HG02885 (cell line): ENCODE data around the gene CEP170B.
"Not testable (repeated sequence)": the region's sequence is repeated elsewhere in the genome, so short reads cannot be mapped to it uniquely, and the experiment has no call there.

Experiments used
- ATAC-seq: cut with Tn5 transposase; IDR thresholded peaks from one replicate; pipeline ENCODE4 v1.9.1; 2021; ENCODE audit warnings: mild to moderate bottlenecking; ENCODE audit not compliant: unreplicated experiment, poor library complexity

CEP170B gene

DNA sequence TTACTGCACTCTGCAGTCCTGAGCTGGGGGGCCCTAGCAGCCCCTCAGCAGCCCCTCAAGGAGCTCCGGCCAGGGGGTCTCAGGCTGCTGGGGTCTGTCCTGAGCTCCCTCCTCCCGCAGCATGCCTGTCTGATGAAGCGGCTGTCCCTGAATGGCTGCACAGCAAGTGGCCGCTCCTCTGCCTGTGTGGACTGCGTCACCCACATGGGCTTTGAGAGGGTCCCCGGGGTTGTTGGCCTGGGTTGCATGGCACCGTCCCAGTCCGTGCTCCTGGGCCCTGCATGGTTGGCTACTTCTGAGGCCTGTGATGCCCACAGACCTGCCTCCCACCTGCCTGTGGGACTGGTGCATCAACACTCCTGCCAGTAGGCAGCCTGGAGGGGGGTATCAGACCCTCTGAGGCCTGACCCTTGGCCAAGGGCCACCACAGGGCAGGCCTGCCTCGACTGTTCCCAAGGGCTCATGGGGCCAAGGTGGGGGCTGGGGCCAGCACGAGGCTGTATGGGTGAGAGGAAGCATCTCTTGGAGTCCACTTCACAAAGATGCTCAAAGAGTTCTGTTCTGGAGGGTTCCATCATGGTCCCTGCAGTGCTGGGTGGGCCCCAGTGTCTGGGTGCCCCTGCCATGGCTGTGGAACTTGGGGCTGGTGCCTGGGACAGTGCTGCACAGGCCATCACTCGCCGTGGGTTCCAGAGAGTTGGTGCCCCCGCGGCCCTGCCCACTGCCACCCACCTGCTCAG is 12.2 kb downstream of the CEP170B start:
- ATAC-seq, result no peak

DNA sequence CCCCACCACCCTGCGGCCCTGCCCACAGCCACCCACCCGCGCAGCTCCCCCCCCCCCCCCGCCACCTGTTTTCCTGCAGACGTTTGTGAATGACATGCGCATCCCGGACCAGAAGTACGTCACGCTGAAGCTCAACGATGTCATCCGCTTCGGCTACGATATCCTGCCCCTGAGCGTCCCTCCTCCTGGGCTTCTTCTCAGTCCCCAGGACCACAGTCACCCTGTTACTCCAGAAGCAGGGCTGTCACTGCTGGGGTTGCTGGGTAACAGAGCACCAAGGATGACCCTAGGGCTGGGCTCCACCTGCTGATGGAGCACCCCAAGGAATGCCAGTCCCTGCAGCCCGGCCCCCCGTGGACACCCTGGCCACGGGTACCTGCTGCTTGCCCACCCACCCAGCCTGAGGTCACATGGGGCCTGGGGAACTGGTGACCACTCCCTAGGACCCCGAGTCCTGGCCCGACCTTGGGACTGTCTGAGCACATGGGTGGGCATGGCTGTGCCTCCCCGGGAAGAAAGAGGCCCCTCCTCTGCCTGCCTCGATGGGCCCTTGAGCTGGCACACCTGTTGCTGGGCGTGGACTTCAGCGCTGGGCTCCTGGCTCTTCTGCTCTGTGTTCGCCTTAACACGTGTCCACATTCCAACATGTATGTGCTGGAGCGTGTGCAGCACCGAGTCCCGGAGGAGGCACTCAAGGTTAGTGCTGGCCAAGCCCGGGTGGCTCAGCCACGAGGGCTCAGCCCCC is 12.9 kb downstream of the CEP170B start:
- no peak for ATAC-seq

DNA sequence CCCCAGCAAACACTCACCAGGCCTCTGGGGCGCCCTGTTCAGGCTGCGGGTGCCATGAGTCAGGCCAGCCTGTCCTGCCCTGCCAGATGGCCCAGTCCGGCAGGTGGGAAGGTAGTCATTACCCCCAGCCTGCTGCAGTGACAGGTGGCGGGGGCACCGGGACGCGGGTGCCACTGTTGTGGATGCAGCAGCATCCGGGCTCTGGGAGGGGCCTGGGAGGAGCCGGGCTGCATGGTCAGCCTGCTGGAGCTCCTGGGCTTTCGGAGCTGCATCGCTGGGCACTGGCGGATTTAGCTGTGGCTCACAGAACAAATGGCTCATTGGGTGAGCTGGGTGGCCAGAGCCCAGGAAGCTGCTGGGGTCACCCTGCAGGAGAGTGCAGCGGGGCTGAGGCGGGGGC is 13.5 kb downstream of the CEP170B start:
- ATAC-seq, result no peak

DNA sequence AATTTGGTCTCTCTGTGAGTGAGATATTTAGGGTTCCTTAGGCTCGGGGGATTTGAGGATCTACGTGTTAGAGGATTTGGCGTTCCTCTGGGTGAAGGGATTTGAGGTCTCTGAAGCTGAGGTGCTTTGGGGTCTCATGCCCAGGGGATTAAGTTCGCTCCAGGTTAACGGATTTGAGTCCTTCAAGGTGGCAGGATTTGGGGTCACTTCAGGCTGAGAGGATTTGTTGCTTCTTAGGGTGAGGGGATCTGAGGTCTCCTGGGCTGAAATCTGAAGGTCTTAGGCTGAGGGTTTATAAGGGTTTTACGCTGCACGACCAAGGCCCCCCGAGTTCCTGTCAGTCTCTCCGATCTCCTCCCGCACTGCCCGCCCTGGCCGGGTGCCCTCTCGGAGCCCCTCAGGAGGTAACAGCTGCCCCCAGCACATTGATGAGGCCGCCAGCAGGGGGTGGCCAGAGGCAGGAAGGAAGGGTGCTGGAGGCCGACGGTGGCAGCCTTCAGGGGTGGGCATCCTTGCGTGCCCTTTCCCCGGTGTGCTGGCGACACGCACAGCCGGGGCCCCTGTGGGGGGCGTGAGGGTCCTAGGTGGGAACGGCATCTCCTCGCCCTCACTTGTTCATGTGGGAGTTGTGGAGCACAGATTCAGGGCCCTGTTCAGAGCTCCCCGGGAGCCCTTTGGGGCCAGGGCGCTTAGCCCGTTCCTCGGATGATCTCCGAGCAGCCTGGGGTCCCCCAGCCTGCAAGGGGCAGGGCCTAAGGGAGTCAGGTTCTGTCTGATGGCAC is 14.3 kb downstream of the CEP170B start:
- ATAC-seq, result no peak

DNA sequence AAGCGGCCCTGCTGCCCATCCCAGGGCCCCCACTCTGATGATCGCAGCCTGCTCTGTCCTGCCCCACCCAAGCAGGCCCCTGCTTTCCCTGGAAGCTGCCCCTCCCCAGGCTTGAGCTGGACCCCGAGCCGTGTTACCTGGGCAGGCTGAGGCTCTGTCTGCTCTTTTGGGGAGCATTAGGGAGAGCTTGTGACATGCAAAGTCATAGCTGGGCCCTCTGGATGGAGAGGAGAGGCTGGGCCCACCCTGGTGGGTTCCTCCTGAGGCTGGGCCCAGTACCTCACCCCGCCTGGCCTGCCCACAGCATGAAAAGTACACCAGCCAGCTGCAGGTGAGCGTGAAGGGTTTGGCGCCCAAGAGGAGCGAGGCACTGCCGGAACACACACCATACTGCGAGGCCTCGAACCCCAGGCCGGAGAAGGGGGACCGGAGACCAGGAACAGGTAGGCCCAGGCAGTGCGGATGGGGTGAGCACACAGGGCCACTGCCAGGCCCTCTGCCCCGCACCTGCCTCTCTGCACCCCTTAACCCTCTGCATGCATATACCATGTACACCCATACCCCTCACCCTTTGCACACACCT is 15.0 kb downstream of the CEP170B start:
- no peak for ATAC-seq

DNA sequence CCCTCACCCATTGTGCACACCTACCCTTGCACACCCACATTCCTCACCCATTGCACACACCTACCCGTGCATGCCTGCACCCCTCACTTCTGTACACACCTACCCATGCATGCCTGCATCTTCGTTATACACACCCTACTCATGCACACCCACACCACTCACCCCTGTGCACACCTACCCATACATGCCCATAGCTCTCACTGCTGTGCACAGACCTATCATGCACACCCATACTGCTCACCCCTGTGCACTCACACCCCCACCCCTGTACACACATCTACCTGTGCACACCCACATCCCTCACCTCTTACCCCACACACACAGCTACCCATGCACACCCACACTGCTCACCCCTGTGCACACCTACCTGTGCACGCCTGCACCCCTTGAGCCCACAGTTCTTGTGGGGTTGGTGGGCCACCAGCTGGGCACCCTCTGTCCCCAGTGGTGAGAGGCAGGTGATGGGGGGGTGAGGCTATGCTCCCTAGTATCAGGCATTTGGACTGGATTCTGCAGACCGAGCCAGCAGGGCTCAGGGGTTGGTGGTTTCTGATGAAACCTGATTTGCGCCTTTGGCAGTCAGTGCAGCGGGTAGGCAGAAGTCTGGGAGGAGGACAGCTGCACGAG is 15.6 kb downstream of the CEP170B start:
- ATAC-seq, result no peak

DNA sequence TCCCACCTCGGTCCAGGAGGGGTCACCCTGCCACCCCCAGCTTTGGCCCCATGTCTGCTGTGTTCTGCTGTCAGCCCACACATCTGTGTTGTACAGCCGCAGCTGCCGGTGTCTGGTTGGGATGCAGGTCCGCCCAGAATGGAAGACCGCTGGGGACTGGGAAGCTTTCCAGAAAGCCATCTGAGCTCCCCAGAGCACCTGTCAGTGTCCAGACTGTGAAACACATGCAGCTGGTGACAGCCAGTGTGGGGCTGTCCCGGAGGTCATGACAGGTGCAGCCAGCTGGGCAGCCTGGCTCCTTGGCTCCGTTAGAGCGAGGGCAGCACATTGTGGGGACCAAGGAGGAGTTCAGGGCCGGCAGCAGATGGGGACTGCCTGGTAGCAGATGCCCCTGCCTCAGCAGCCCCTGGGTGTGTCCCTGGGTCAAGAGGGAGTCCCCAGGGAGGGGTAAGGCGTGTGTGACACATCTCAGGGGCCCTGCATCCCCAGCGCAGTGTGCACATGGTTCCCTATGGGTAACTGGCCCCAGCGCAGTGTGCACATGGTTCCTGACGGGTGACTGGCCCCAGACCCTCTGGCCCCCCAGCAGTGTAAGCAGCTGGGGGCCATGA is 16.4 kb downstream of the CEP170B start:
- ATAC-seq, result no peak

DNA sequence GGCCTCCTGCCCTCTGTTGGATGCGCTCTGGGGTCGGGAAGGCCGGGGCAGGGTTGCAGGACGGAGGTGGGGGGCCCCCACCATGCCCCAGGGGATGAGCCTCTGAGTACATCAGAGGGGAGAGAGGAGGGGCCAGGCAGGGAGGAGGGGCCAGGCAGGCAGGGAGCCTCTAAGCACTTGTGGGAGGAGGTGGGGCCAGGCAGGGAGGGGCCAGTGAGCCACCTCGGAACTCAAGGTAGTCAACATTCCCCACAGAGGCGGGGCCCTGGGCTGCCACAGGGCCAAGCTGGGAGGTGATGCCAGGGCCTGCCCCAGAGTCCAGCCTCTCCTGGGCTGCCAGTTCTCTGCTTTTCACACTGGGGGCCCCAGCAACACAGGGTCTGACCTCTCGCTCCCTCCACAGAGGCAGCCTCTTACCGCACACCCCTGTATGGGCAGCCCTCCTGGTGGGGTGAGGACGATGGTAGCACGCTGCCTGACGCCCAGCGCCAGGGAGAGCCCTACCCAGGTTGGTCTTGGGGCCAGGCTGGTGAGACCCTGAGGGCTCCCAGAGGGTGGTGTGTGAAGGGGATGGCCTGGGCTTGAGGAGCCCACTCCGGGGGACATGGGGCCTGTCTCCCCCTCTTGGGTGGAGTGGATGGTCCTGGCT is 17.4 kb downstream of the CEP170B start:
- no peak for ATAC-seq

DNA sequence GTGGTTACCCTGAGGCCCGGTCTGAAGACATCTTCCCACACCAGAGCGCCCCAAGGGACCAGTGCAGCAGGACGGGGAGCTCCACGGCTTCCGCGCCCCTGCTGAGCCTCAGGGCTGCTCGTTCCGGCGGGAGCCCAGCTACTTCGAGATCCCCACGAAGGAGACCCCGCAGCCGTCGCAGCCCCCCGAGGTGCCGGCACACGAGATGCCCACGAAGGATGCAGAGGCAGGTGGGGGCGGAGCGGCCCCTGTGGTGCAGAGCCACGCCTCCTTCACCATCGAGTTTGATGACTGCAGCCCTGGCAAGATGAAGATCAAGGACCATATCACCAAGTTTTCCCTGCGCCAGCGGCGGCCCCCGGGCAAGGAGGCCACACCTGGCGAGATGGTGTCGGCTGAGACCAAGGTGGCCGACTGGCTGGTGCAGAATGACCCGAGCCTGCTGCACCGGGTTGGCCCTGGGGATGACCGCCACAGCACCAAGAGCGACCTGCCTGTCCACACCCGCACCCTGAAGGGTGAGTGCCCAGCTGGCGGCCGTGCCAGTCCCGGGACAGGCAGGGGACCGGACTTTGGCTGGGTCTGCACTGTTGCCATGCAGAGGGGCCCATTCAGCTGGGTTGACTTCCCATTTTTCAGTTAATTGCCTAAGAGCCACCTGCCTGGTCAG is 18.1 kb downstream of the CEP170B start:
- ATAC-seq, result no peak

DNA sequence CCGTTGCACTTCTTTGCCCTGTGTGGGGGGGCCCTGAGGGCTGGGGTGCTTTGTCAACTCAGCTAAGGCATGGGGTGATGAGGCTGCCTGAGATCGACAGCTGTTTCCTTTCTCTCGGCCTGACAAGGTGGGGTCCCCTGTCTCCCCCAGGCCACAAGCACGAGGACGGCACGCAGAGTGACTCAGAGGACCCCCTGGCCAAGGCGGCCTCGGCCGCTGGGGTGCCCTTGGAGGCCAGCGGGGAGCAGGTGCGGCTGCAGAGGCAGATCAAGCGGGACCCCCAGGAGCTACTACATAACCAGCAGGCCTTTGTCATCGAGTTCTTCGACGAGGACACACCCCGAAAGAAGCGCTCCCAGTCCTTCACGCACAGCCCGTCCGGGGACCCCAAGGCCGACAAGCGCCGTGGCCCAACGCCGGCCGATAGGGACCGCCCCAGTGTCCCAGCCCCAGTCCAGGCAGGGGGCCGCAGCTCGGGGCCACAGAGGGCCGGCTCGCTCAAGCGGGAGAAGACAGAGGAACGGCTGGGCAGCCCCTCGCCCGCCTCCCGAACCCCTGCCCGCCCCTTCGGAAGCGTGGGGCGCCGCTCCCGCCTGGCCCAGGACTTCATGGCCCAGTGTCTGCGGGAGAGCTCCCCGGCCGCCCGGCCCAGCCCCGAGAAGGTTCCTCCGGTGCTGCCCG is 18.8 kb downstream of the CEP170B start:
- ATAC-seq, result no peak

DNA sequence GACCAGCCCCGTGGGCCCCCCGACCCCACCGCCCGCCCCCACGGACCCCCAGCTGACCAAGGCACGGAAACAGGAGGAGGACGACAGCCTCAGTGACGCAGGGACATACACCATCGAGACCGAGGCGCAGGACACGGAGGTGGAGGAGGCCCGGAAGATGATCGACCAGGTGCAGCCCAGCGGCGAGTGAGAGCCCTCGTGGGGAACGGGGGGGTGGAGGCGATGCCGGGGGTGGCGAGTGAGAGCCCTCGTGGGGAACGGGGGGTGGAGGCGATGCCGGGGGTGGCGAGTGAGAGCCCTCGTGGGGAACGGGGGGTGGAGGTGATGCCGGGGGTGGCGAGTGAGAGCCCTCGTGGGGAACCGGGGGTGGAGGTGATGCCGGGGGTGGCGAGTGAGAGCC is 19.3 kb downstream of the CEP170B start:
- not testable (repeated sequence) for ATAC-seq

DNA sequence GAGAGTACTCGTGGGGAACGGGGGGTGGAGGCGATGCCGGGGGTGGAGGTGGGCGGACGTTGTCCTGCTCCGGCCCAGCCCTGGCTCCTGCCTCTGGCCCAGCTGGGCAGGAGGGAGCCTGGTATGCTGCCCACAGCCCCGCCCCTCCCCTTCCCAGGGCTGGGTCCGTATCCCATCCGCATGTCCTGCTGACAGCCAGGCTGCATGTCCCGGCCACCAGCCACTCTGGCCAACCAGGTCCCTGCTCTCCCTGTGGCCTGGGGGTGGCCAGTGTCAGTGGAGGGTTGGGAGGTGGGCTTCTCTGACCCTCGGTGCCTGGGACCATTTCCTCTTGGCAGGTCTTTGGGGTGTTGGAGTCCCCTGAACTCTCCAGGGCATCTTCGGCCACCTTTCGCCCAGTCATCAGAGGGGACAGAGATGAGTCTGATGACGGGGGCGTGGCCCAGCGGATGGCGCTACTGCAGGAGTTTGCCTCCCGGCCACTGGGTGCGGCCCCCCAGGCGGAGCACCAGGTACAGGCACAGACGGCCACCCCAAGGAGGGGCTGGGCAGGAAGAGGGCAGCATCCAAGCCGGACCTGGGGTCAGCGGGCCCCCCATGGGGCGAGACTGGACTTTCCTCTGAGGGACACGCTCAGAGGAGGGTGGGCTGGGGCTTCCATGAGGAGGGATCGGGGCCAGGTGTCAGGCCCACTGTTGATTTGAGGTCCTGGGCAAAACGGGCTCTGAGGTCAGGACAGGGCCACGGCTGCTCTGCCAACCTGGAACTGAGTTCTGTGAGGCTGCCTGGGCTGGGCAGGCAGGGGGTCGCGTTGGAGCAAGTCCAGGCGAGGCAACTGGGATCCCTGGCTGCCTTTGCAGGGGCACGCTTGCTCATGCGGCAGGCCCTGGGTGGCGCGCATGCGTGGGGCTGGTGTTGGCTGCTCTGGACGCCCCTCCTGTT is 20.2 kb downstream of the CEP170B start:
- no peak for ATAC-seq

DNA sequence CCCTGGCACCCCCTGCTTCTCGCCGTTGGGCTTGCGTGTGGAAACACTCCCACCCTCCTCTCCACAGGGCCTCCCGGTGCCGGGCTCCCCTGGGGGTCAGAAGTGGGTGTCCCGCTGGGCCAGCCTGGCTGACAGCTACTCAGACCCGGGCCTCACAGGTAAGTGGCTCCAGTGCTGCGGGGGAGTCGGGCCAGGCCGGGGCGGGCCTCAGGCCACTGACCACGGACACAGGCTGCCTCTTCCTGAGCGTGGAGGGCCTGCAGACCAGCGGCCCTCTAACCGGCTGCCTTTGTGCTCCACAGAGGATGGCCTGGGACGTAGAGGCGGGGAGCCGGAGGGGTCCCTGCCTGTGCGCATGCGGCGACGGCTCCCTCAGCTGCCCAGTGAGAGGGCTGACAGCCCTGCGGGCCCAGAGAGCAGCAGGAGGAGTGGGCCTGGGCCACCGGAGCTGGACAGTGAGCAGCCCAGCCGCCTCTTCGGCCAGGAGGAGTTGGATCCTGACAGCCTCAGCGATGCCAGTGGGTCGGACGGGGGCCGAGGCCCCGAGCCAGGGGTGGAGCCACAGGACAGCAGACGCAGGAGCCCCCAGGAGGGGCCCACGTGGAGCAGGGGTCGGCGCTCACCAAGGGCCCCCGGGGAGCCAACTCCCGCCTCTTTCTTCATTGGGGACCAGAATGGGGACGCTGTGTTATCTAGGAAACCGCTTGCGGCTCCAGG is 21.1 kb downstream of the CEP170B start:
- no peak for ATAC-seq

DNA sequence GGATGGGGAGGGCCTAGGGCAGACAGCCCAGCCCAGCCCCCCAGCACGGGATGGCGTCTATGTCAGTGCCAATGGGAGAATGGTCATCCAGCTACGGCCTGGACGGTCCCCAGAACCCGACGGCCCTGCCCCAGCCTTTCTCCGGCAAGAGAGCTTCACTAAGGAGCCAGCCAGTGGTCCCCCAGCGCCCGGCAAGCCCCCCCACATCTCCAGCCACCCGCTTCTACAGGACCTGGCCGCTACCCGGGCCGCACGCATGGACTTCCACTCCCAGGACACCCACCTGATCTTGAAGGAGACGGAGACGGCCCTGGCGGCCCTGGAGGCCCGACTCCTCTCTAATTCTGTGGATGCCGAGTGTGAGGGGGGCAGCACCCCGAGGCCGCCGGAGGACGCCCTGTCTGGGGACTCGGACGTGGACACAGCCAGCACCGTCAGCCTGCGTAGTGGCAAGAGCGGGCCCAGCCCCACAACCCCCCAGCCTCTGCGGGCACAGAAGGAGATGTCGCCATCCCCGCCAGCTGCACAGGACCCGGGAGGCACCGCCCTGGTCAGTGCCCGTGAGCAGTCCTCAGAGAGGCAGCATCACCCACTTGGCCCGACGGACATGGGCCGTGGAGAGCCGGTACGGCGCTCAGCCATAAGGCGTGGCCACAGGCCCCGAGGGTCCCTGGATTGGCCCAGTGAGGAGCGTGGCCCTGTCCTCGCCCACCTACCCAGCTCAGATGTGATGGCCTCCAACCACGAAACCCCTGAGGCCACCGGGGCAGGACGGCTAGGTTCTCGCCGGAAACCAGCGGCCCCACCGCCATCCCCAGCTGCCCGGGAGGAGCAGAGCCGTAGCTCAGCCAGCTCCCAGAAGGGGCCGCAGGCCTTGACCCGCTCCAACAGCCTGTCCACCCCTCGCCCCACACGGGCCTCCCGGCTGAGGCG is 21.9 kb downstream of the CEP170B start:
- no peak for ATAC-seq

DNA sequence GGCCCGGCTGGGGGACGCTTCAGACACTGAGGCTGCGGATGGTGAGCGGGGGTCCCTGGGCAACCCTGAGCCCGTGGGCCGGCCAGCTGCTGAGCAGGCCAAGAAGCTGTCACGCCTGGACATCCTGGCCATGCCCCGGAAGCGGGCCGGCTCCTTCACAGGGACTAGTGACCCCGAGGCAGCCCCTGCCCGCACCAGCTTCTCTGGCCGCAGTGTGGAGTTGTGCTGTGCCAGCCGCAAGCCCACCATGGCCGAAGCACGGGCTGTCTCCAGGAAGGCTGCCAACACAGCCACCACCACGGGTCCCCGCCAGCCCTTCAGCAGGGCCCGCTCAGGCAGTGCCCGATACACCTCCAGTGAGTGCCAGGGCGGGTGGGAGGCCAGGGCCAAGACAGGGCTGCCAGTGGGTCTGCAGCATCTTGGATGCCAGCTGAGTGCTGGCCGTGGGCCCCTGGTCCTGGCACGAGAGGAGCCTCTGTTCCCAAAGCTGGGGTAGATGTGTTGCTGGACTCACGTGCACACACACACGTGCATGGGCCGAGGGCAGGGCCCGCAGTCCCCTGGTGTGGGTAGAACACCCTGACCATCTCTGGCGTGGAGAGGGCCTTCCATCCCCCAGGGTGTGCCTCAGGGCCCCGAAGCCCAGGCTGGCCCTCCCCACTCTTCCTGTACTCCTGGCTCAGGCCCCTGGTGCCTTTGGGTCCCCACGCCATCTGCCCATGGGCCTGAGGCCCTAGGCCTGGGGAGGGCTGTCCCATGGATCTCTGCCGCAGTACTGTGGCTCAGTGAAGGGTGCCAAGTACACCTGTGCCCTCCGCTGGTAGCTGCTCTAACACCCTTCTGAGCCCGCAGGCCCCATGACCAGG is 22.8 kb downstream of the CEP170B start:
- ATAC-seq, result no peak
